Transverse colon (tissue), 4 donors: ENCODE results near the gene CRISP2.

ENCODE experiments used
- EP300 ChIP-seq: sonication (generic); formaldehyde crosslinking; IDR thresholded peaks from one replicate; pipeline ENCODE4 v1.6.1; 2017; ENCODE audit warnings: antibody characterized with exemption, low read depth
- POLR2AphosphoS5 ChIP-seq, 3 donors: sonication (generic); formaldehyde crosslinking; IDR thresholded peaks; one replicate each; pipeline ENCODE4 v1.6.1; 2016; ENCODE audit warnings: antibody characterized with exemption in 3 of 3
- TF ChIP-seq, protein P1 (sequence below), 5 experiments: fragments of 200-600 bp in 3 of 5; fragments of 450-650 bp in 2 of 5; sonication (generic) in 3 of 5; IDR thresholded peaks; 1 replicate in 2 of 5; 2 replicates in 3 of 5; pipeline ENCODE4 v1.5.1; 2016 to 2017; ENCODE audit warnings: antibody characterized with exemption in 5 of 5, inconsistent platforms in 3 of 5, mild to moderate bottlenecking in 2 of 5, moderate library complexity in 1 of 5

DNA sequence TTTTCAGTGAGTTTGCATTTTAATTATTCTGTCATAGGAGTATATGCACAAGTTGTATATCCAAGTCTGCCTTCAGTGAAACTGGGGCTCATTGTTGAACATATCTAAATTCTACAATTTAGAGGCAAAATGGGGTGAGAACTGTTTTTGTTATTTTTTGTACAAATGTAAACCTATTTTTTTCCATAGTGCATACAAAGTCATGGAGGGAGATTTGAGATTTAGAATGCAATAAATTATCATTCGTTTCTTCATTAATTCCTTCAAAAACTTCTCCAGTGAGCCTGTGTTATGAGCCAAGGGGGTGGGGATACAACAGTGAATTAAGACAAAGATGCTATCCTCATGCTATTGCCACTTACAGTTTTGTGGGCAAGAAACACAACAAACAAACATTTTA lies 46.9 kb downstream of the CRISP2 start:
- TF ChIP-seq, protein P1, sequence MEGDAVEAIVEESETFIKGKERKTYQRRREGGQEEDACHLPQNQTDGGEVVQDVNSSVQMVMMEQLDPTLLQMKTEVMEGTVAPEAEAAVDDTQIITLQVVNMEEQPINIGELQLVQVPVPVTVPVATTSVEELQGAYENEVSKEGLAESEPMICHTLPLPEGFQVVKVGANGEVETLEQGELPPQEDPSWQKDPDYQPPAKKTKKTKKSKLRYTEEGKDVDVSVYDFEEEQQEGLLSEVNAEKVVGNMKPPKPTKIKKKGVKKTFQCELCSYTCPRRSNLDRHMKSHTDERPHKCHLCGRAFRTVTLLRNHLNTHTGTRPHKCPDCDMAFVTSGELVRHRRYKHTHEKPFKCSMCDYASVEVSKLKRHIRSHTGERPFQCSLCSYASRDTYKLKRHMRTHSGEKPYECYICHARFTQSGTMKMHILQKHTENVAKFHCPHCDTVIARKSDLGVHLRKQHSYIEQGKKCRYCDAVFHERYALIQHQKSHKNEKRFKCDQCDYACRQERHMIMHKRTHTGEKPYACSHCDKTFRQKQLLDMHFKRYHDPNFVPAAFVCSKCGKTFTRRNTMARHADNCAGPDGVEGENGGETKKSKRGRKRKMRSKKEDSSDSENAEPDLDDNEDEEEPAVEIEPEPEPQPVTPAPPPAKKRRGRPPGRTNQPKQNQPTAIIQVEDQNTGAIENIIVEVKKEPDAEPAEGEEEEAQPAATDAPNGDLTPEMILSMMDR (IDR thresholded peaks at IDR 0.05) = no peak
- TF ChIP-seq EP300 = no peak
- TF ChIP-seq POLR2AphosphoS5 (IDR thresholded peaks at IDR 0.05) = no peak
